Measurements from ENCODE around the gene CDC42BPG. TPM values are rescaled to one million over a fixed set of nuclear protein-coding genes. Genes with fewer than 3 reads are reported as not detected.
A peak's percentile ranks its signal among the peaks of the same experiment; 100 is the strongest.

The CDC42BPG gene
- total RNA-seq, 1 experiment from 2014 or later, result 4.1 TPM

DNA sequence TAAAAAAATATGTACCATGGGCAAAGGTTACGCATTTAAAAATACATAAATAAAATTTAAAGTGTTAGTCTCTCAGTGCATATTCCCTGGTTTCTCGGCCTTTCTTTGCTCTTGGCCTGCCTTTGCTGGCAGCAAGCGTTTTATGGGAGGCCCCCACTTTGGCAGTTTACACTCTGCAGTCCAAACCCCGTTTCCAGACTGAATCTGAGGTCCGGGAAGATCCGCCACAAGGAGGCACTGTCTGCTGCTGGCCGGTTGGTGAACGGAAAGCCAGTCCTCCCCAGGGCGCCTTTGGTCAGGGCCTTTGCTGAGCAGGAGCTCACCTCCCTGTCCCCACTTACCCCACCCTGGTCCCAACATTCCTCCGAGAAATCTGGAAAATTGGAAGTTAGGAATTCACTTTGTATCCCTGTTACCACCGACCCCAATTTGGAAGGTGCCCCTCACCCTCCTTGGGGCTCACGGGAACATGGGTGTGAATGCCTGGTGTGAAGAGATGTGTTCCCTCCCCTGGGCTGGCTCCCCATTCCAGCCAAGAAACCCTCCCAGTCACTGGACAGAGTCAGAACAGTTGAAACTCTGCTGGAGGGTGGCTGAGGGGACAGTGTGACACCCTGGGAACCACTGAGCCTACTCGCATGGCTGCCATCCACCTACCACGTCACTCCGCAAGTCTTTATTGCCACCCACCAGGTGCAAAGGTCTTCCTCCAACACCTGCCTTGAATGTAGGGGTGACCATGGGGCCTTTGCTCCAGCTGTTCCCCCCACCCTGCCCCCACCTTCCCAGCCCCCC, 56.7 kb downstream of the CDC42BPG start:
- intact Hi-C loops (cut with micrococcal nuclease; ENCODE audit: unreplicated experiment), result no loop called here
- POLR2A ChIA-PET, result interaction anchor here (0.8 kb wide), 1 partner anchor 9 kb away, joined by 3 read pairs; the partner anchor contains the start of gene SF1
- CTCF ChIA-PET, result interaction anchor here (0.9 to 1.7 kb wide), 2 partner anchors 9 to 113 kb away, joined by 6 to 9 read pairs; partner anchors contain the start of gene SF1
- Histone ChIP-seq H3K27ac (ENCODE audit: low read length) (no peak overlapping the region), H3K36me3 (ENCODE audit: control insufficient read depth, insufficient read depth, low read length) (no peaks in the 10 kb centered on the region), H3K9me3 (ENCODE audit: control insufficient read depth, insufficient read depth, low read depth, low read length) (no peaks in the 10 kb centered on the region), H3K4me1 (ENCODE audit: control insufficient read depth, insufficient read depth, low read length) (no peaks in the 10 kb centered on the region), H3K4me3 (ENCODE audit: low read depth in 2 of 2, low read length in 2 of 2) (no peak overlapping the region), H3K27me3 (ENCODE audit: control insufficient read depth, insufficient read depth, low read length) (no peaks in the 10 kb centered on the region)
- TF ChIP-seq, protein P1, sequence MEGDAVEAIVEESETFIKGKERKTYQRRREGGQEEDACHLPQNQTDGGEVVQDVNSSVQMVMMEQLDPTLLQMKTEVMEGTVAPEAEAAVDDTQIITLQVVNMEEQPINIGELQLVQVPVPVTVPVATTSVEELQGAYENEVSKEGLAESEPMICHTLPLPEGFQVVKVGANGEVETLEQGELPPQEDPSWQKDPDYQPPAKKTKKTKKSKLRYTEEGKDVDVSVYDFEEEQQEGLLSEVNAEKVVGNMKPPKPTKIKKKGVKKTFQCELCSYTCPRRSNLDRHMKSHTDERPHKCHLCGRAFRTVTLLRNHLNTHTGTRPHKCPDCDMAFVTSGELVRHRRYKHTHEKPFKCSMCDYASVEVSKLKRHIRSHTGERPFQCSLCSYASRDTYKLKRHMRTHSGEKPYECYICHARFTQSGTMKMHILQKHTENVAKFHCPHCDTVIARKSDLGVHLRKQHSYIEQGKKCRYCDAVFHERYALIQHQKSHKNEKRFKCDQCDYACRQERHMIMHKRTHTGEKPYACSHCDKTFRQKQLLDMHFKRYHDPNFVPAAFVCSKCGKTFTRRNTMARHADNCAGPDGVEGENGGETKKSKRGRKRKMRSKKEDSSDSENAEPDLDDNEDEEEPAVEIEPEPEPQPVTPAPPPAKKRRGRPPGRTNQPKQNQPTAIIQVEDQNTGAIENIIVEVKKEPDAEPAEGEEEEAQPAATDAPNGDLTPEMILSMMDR (IDR thresholded peaks at IDR 0.05), result peak; percentile 99
- no peak for TF ChIP-seq TCF7L2 (IDR thresholded peaks at IDR 0.05; ENCODE audit: low read depth, low read length)
- DNase-seq (ENCODE audit: low read depth, low spot score), result peak; percentile 27
- in situ Hi-C loops (cut with HindIII; ENCODE audit: low pct_unique_long_range_greater_than_20kb, low sequenced_read_pairs), result no loop called here
- BruUV-seq (replicated peaks), result no TSS peak
- ATAC-seq, result peak; percentile 86

DNA sequence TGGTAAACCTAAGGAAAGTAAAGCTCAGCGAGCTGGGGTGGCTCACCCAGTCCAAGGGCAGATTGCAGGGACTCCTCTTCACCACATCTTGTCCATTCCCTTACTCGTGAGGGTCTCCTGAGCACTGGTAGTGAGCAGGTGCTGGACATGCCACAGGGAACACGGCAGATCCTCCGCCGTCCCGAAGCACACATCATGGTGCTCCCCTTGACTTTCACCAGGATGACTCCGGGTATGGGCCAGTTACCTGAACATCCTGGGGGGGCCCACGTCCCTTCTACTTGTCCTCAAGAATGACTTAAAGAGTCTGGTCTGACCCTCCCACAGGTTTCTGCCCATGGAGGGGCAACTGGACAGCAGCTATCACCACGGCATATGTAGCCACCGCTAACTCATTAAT, 58.1 kb downstream of the CDC42BPG start:
- in situ Hi-C loops (cut with HindIII; ENCODE audit: low pct_unique_long_range_greater_than_20kb, low sequenced_read_pairs), result no loop called here

More for the DNA sequence above, 58.1 kb downstream of the CDC42BPG start:
- Histone ChIP-seq H3K36me3 (ENCODE audit: control insufficient read depth, insufficient read depth, low read length) (no peaks in the 10 kb centered on the region), H3K27me3 (ENCODE audit: control insufficient read depth, insufficient read depth, low read length) (no peaks in the 10 kb centered on the region), H3K27ac (ENCODE audit: low read length) (no peak overlapping the region), H3K4me3 (ENCODE audit: low read depth in 2 of 2, low read length in 2 of 2) (no peak overlapping the region), H3K9me3 (ENCODE audit: control insufficient read depth, insufficient read depth, low read depth, low read length) (no peaks in the 10 kb centered on the region), H3K4me1 (ENCODE audit: control insufficient read depth, insufficient read depth, low read length) (no peaks in the 10 kb centered on the region)
- intact Hi-C loops (cut with micrococcal nuclease; ENCODE audit: unreplicated experiment), result no loop called here
- POLR2A ChIA-PET, result interaction anchor here (0.7 kb wide), 1 partner anchor 31 kb away, joined by 3 read pairs; no protein-coding TSS in a partner anchor
- BruUV-seq (replicated peaks), result no TSS peak
- CTCF ChIA-PET, result interaction anchor here (0.7 kb wide), 1 partner anchor 50 kb away, joined by 3 read pairs; no protein-coding TSS in a partner anchor
- DNase-seq (ENCODE audit: low read depth, low spot score) (no peak), ATAC-seq (no peak)
- TF ChIP-seq SIN3A (IDR thresholded peaks at IDR 0.05; ENCODE audit: borderline replicate concordance, insufficient read depth, low read depth, low read length) (no peak), TCF7L2 (IDR thresholded peaks at IDR 0.05; ENCODE audit: low read depth, low read length) (no peak), POLR2AphosphoS5 (IDR thresholded peaks at IDR 0.05; ENCODE audit: low read depth, low read length) (no peak)
- TF ChIP-seq, protein P2, sequence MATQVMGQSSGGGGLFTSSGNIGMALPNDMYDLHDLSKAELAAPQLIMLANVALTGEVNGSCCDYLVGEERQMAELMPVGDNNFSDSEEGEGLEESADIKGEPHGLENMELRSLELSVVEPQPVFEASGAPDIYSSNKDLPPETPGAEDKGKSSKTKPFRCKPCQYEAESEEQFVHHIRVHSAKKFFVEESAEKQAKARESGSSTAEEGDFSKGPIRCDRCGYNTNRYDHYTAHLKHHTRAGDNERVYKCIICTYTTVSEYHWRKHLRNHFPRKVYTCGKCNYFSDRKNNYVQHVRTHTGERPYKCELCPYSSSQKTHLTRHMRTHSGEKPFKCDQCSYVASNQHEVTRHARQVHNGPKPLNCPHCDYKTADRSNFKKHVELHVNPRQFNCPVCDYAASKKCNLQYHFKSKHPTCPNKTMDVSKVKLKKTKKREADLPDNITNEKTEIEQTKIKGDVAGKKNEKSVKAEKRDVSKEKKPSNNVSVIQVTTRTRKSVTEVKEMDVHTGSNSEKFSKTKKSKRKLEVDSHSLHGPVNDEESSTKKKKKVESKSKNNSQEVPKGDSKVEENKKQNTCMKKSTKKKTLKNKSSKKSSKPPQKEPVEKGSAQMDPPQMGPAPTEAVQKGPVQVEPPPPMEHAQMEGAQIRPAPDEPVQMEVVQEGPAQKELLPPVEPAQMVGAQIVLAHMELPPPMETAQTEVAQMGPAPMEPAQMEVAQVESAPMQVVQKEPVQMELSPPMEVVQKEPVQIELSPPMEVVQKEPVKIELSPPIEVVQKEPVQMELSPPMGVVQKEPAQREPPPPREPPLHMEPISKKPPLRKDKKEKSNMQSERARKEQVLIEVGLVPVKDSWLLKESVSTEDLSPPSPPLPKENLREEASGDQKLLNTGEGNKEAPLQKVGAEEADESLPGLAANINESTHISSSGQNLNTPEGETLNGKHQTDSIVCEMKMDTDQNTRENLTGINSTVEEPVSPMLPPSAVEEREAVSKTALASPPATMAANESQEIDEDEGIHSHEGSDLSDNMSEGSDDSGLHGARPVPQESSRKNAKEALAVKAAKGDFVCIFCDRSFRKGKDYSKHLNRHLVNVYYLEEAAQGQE (IDR thresholded peaks at IDR 0.05; ENCODE audit: insufficient read depth in 1 of 2, low read depth in 2 of 2, low read length in 1 of 2), result no peak
- TF ChIP-seq, protein P1 (IDR thresholded peaks at IDR 0.05), result no peak
